ENCODE data around the gene UFSP2.

GRCh38 chr4:185464183-185464582 lies 38.4 kb upstream of the UFSP2 start:
- TF ChIP-seq, protein P1, sequence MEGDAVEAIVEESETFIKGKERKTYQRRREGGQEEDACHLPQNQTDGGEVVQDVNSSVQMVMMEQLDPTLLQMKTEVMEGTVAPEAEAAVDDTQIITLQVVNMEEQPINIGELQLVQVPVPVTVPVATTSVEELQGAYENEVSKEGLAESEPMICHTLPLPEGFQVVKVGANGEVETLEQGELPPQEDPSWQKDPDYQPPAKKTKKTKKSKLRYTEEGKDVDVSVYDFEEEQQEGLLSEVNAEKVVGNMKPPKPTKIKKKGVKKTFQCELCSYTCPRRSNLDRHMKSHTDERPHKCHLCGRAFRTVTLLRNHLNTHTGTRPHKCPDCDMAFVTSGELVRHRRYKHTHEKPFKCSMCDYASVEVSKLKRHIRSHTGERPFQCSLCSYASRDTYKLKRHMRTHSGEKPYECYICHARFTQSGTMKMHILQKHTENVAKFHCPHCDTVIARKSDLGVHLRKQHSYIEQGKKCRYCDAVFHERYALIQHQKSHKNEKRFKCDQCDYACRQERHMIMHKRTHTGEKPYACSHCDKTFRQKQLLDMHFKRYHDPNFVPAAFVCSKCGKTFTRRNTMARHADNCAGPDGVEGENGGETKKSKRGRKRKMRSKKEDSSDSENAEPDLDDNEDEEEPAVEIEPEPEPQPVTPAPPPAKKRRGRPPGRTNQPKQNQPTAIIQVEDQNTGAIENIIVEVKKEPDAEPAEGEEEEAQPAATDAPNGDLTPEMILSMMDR (IDR thresholded peaks at IDR 0.05), result no peak
- TF ChIP-seq POLR2A (IDR thresholded peaks at IDR 0.05), result no peak

Data from right lobe of liver (tissue), 4 donors.